Astrocyte (in vitro differentiated cells and primary cell): ENCODE measurements around the gene NDUFA5.
"Not testable (repeated sequence)": the region's sequence is repeated elsewhere in the genome, so short reads cannot be mapped to it uniquely, and the experiment has no call there.

Experiments
- EZH2 ChIP-seq: IDR thresholded peaks from 2 replicates; pipeline ENCODE4 v1.6.1; 2012; ENCODE audit warnings: mild to moderate bottlenecking, low read length, inconsistent platforms; ENCODE audit not compliant: insufficient read depth
- TF ChIP-seq, protein P1 (sequence below): IDR thresholded peaks from 2 replicates; pipeline ENCODE4 v1.5.1; 2011; ENCODE audit warnings: low read depth, mild to moderate bottlenecking, inconsistent platforms, low read length, moderate library complexity; ENCODE audit not compliant: insufficient read depth

DNA sequence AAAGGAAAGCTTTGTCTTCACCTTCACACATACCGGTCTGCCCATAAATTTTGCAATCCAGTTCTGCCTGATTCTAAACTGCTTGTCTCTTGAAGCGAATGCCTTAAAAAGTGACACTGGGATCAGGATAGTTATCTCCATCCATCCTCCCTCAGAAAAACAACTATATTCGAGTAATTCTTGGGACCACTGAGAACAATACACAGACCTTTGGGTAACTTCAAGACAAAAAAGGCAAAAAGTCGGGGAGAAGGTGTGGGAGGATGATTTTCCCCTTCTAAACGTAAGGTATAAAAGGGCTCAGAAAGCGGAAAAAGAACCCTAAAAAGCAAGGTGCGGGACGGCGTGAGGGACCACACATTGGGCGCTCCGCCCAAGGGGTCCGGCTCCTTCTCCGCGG lies 25.3 kb downstream of the NDUFA5 start:
- TF ChIP-seq, protein P1, sequence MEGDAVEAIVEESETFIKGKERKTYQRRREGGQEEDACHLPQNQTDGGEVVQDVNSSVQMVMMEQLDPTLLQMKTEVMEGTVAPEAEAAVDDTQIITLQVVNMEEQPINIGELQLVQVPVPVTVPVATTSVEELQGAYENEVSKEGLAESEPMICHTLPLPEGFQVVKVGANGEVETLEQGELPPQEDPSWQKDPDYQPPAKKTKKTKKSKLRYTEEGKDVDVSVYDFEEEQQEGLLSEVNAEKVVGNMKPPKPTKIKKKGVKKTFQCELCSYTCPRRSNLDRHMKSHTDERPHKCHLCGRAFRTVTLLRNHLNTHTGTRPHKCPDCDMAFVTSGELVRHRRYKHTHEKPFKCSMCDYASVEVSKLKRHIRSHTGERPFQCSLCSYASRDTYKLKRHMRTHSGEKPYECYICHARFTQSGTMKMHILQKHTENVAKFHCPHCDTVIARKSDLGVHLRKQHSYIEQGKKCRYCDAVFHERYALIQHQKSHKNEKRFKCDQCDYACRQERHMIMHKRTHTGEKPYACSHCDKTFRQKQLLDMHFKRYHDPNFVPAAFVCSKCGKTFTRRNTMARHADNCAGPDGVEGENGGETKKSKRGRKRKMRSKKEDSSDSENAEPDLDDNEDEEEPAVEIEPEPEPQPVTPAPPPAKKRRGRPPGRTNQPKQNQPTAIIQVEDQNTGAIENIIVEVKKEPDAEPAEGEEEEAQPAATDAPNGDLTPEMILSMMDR, result not testable (repeated sequence)
- TF ChIP-seq EZH2, result not testable (repeated sequence)
